HepG2 (cell line): ENCODE data around the gene TRIM66. TPM values are rescaled to one million over a fixed set of nuclear protein-coding genes. Genes with fewer than 3 reads are reported as not detected.

ENCODE experiments used
- ATM ChIP-seq: fragments of 450-650 bp; IDR thresholded peaks from 2 replicates; pipeline ENCODE4 v1.7.1; 2017; ENCODE audit warnings: mild to moderate bottlenecking, borderline replicate concordance
- FOXP4 ChIP-seq: sonication (generic); formaldehyde crosslinking; IDR thresholded peaks from 2 replicates; pipeline ENCODE4 v1.4.0; 2020; ENCODE audit warnings: missing genetic modification reagents
- HMGXB3 ChIP-seq: sonication (generic); formaldehyde crosslinking; IDR thresholded peaks from 2 replicates; pipeline ENCODE4 v1.4.0; 2020; ENCODE audit warnings: missing genetic modification reagents, borderline replicate concordance
- POLR2AphosphoS5 ChIP-seq: IDR thresholded peaks from 2 replicates; pipeline ENCODE4 v1.6.1; 2012; ENCODE audit warnings: low read depth, low read length
- RBM22 ChIP-seq: fragments of 200-400 bp; formaldehyde crosslinking; optimal IDR thresholded peaks from 2 replicates; pipeline ENCODE3; 2017; ENCODE audit warnings: mild to moderate bottlenecking, low read length, moderate library complexity
- SRF ChIP-seq: IDR thresholded peaks from 2 replicates; pipeline ENCODE4 v1.6.1; 2011; ENCODE audit warnings: mild to moderate bottlenecking, low read depth, low read length, moderate library complexity
- TBX2 ChIP-seq: sonication (generic); formaldehyde crosslinking; IDR thresholded peaks from 2 replicates; pipeline ENCODE4 v1.5.0; 2020; ENCODE audit warnings: missing genetic modification reagents, mild to moderate bottlenecking, borderline replicate concordance
- ZFP37 ChIP-seq: sonication (generic); formaldehyde crosslinking; IDR thresholded peaks from 2 replicates; pipeline ENCODE4 v1.4.0; 2020; ENCODE audit warnings: missing genetic modification reagents, borderline replicate concordance
- ZNF101 ChIP-seq: sonication (generic); formaldehyde crosslinking; IDR thresholded peaks from 2 replicates; pipeline ENCODE4 v1.4.0; 2020; ENCODE audit warnings: mild to moderate bottlenecking, low read depth, missing genetic modification reagents, borderline replicate concordance
- ZNF24 ChIP-seq: fragments of 450-650 bp; IDR thresholded peaks from 2 replicates; pipeline ENCODE4 v1.6.1; 2017; ENCODE audit warnings: antibody characterized with exemption, mild to moderate bottlenecking
- ZNF326 ChIP-seq: sonication (generic); formaldehyde crosslinking; IDR thresholded peaks from 2 replicates; pipeline ENCODE4 v1.4.0; 2020; ENCODE audit warnings: missing genetic modification reagents, borderline replicate concordance
- ZNF609 ChIP-seq: sonication (generic); formaldehyde crosslinking; IDR thresholded peaks from 2 replicates; pipeline ENCODE4 v1.4.0; 2020; ENCODE audit warnings: mild to moderate bottlenecking, missing genetic modification reagents, borderline replicate concordance
- ZNF770 ChIP-seq: sonication (generic); formaldehyde crosslinking; IDR thresholded peaks from 2 replicates; pipeline ENCODE4 v1.5.0; 2020; ENCODE audit warnings: mild to moderate bottlenecking, missing genetic modification reagents
- ZNF790 ChIP-seq: sonication (generic); formaldehyde crosslinking; IDR thresholded peaks from 2 replicates; pipeline ENCODE4 v1.8.0; 2022; ENCODE audit warnings: missing genetic modification reagents, mild to moderate bottlenecking, borderline replicate concordance
- polyA plus RNA-seq, 8 experiments: library from polyadenylated mRNA; depleted of rRNA in 3 of 8; stranded (reverse) in 7 of 8; unstranded in 1 of 8; fragments of >200 nt; fragmentation: Illumina TruSeq in 4 of 8; extraction: Trizol in 4 of 8; gene quantifications; 2 replicates each; pipeline versions ENCODE4 v1.2.1 to v1.2.3, GENCODE V29; 2011 to 2016; ENCODE audit warnings: low read depth in 4 of 8, missing spikeins in 1 of 8, mixed read lengths in 1 of 8; ENCODE audit not compliant: insufficient read depth in 1 of 8
- total RNA-seq, 5 experiments: library from RNA; depleted of rRNA; stranded (reverse); fragments of >200 nt; fragmentation: Illumina TruSeq; extraction: Trizol; gene quantifications; 2 replicates each; pipeline ENCODE4 v1.2.3, GENCODE V29; 2016; ENCODE audit warnings: low read depth in 1 of 5

TRIM66 gene
- total and polyA plus RNA-seq, 2 of the 13 experiments (the other 11 are each of a cell fraction or from before 2014, with no cell fraction given) = 4.9 to 6.1 TPM

- no peak for TF ChIP-seq ZNF609
- no peak for TF ChIP-seq ZNF101 (CRISPR knock-in tag)
- TF ChIP-seq ZFP37 (CRISPR knock-in tag) = no peak
- TF ChIP-seq TBX2 = peak; percentile 19; the same call in 1 of the 2 replicates
- TF ChIP-seq POLR2AphosphoS5 = no peak
- TF ChIP-seq SRF = no peak
- TF ChIP-seq HMGXB3 = no peak
- TF ChIP-seq RBM22 = no peak
- TF ChIP-seq FOXP4 = peak; percentile 56; the same call in 1 of the 2 replicates
- no peak for TF ChIP-seq ATM
- TF ChIP-seq ZNF770 (CRISPR knock-in tag) = no peak
- no peak for TF ChIP-seq ZNF790 (CRISPR knock-in tag)
- TF ChIP-seq ZNF326 (CRISPR knock-in tag) = no peak
- no peak for TF ChIP-seq ZNF24
These were observed 17.4 kb upstream of the TRIM66 start (continued) for GRCh38 chr11:8699903-8700302.
